ENCODE results near the gene FRA10AC1. TPM values are rescaled to one million over a fixed set of nuclear protein-coding genes. Genes with fewer than 3 reads are reported as not detected.

FRA10AC1 gene
- total RNA-seq = 10 to 100 TPM; 16.1 to 28.0 (median 21.2) TPM
- polyA plus RNA-seq = 17.6 TPM
- long read RNA-seq, donor 1, transcript FRA10AC1-201 (14 exons, 3,089 nt) = major isoform, 46 of 84 reads
- long read RNA-seq, donor 1, partial matches to known transcripts = 31 of 84 reads
- long read RNA-seq, donor 1, other reads (novel, unspliced or antisense) = 7 of 84 reads
- long read RNA-seq, donor 2, transcript FRA10AC1-201 (14 exons, 3,089 nt) = major isoform, 12 of 17 reads
- long read RNA-seq, donor 2, partial matches to known transcripts = 2 of 17 reads
- long read RNA-seq, donor 2, other reads (novel, unspliced or antisense) = 3 of 17 reads
- long read RNA-seq, donor 3, transcript FRA10AC1-201 (14 exons, 3,089 nt) = major isoform, 14 of 21 reads
- long read RNA-seq, donor 3, partial matches to known transcripts = 5 of 21 reads
- long read RNA-seq, donor 3, other reads (novel, unspliced or antisense) = 2 of 21 reads
- long read RNA-seq, donor 4, transcript FRA10AC1-201 (14 exons, 3,089 nt) = major isoform, 19 of 25 reads
- long read RNA-seq, donor 4, partial matches to known transcripts = 0 of 25 reads
- long read RNA-seq, donor 4, other reads (novel, unspliced or antisense) = 6 of 25 reads

DNA sequence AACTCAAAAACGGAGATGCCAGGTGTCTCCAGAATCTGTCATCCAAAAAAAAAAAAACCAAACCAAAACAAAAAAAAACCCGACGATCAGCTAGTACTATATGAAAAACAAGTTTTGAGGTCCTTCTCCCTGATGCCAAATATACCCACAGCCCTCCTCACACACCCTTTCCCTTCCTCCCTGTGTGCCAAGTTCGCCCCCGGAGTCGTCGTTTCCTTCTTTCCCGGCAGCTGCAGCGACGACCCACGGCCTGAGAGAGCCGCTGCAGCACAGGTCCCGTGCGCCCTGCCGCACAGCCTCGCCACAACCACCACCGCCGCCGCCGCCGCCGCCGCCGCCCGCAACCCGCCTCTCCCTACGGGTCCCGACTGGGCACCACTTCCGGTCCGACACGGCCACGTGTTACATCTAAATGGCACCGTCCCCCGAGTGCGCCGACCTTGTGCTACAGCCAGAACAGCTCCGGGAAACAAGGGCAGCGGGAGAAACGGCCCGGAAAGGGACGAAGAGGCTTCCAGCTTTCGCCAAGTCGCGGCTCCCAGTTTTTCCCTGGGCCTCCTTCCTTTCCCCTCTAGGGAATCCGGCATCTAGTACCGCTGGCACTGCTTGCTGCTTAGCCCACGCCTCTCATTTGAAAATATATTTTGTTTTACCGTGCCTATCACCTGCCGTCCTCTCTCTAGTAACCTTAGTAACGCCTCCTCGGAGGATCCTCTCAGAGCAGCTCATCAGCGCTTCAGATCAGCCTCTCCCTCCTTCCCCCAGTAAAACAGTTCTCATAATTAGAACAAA is at the start of gene FRA10AC1:
FRA10AC1 (minus strand) TSS at position 383 of the 792 bp plus-strand sequence. CDS start 2,486 bp downstream, outside the sequence.
- peak; percentile 98 to 100 for ATAC-seq
- H3K4me3 ChIP-seq (ENCODE audit: low read length) = peak within 1 kb of the TSS; percentile 88
- no peaks in the 10 kb centered on the region for H3K27me3 ChIP-seq (ENCODE audit: control insufficient read depth, insufficient read depth)
- H3K9me3 ChIP-seq (ENCODE audit: control insufficient read depth, low read length) = no peaks in the 10 kb centered on the region
- under 1% methylated on average over 52 of the region's 52 CpGs for WGBS
- peak within 1 kb of the TSS; percentile 86 for H3K27ac ChIP-seq (ENCODE audit: low read length)
- no peaks in the 10 kb centered on the region for H3K4me1 ChIP-seq (ENCODE audit: control insufficient read depth, insufficient read depth, low read length)
- peak; percentile 91 to 97 (median 96) for DNase-seq
- intact Hi-C loops (cut with DNase I) = loop anchor here in 3 of 4 donors (5.0 to 10.0 kb wide), 2 partner anchors 110 to 112 kb away; no protein-coding TSS in a partner anchor

- DNase-seq = no peak
- WGBS = 4% methylated on average over 5 of the region's 5 CpGs
- peak; percentile 58 to 74 for ATAC-seq
- intact Hi-C loops (cut with DNase I) = no loop called here
- peak overlapping the region; percentile 12 for H3K4me3 ChIP-seq (ENCODE audit: low read length)
- H3K27me3 ChIP-seq (ENCODE audit: control insufficient read depth, insufficient read depth) = no peaks in the 10 kb centered on the region
- H3K9me3 ChIP-seq (ENCODE audit: control insufficient read depth, low read length) = no peaks in the 10 kb centered on the region
- no peak overlapping the region for H3K27ac ChIP-seq (ENCODE audit: low read length)
- H3K4me1 ChIP-seq (ENCODE audit: control insufficient read depth, insufficient read depth, low read length) = peaks cover 7% of the 10 kb centered on the region
Measured at GRCh38 chr10:93751832-93752231, 49.4 kb upstream of the FRA10AC1 start.

DNA sequence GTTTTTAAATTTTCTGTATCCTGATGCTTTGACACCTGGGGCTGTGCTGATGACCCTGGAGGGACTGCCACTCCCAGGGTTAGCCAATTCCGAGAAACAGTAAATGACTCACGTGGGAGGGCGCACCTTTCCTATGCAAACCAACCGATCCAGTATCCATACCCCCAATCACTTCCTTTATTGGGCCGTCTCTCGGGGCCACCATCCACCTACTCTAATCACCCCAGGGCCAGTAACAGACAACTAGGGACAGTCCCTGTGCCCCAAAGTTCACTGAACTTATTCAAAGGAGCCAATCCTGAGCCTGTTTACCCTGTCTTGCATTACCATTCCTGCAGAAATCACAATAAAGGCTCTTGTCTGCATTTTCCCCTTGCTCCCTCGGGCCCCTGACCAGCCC is 48.7 kb upstream of the FRA10AC1 start:
- Histone ChIP-seq H3K4me1 (ENCODE audit: control insufficient read depth, insufficient read depth, low read length) (peaks cover 7% of the 10 kb centered on the region), H3K4me3 (ENCODE audit: low read length) (no peak overlapping the region), H3K27ac (ENCODE audit: low read length) (no peak overlapping the region), H3K9me3 (ENCODE audit: control insufficient read depth, low read length) (no peaks in the 10 kb centered on the region), H3K27me3 (ENCODE audit: control insufficient read depth, insufficient read depth) (no peaks in the 10 kb centered on the region)
- DNase-seq = no peak
- ATAC-seq = no peak
- intact Hi-C loops (cut with DNase I) = no loop called here
- 47% methylated on average over 7 of the region's 7 CpGs for whole genome bisulfite sequencing

- peaks cover 7% of the 10 kb centered on the region for H3K4me1 ChIP-seq (ENCODE audit: control insufficient read depth, insufficient read depth, low read length)
- no peak overlapping the region for H3K4me3 ChIP-seq (ENCODE audit: low read length)
- peak overlapping the region; percentile 24 for H3K27ac ChIP-seq (ENCODE audit: low read length)
- H3K9me3 ChIP-seq (ENCODE audit: control insufficient read depth, low read length) = no peaks in the 10 kb centered on the region
- intact Hi-C loops (cut with DNase I) = no loop called here
- peak in 1 of 3 donors; percentile 40 for DNase-seq
- WGBS = 27% methylated on average over 5 of the region's 5 CpGs
- peak; percentile 46 to 80 for ATAC-seq
- H3K27me3 ChIP-seq (ENCODE audit: control insufficient read depth, insufficient read depth) = no peaks in the 10 kb centered on the region
Measured at GRCh38 chr10:93749218-93749799, 46.9 kb upstream of the FRA10AC1 start.

DNA sequence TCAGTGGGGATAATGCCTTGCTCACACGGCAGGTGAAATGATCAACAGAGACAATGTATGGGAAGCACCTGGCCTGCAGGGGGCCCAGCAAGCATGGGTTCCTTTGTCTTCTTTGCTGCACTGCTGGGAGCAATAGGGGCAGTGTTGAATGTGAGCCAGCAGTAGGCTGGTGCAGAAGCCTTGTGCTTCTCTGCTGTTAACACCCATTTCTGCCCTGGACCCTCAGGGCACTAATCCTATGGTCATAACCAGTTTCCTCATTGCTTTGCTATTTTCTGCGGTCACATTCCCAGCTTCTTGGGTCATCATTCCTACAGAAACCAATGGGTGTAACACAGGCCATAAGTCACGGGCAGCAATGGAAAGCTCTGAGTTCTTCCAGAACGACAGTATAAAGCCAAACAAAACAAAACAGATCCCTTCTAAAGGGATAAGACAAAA is 44.5 kb upstream of the FRA10AC1 start:
- no peaks in the 10 kb centered on the region for H3K27me3 ChIP-seq (ENCODE audit: control insufficient read depth, insufficient read depth)
- peak overlapping the region; percentile 12 for H3K27ac ChIP-seq (ENCODE audit: low read length)
- 25% methylated on average over 4 of the region's 4 CpGs for WGBS
- peaks cover under 1% of the 10 kb centered on the region for H3K4me1 ChIP-seq (ENCODE audit: control insufficient read depth, insufficient read depth, low read length)
- H3K9me3 ChIP-seq (ENCODE audit: control insufficient read depth, low read length) = no peaks in the 10 kb centered on the region
- DNase-seq (no peak), ATAC-seq (peak; percentile 76 to 77)
- H3K4me3 ChIP-seq (ENCODE audit: low read length) = no peak overlapping the region
- intact Hi-C loops (cut with DNase I) = no loop called here

- DNase-seq = peak in 1 of 3 donors; percentile 35
- H3K4me3 ChIP-seq (ENCODE audit: low read length) = no peak overlapping the region
- no peaks in the 10 kb centered on the region for H3K4me1 ChIP-seq (ENCODE audit: control insufficient read depth, insufficient read depth, low read length)
- ATAC-seq = peak in 1 of 2 donors; percentile 53
- intact Hi-C loops (cut with DNase I) = no loop called here
- WGBS = 44% methylated on average over 9 of the region's 9 CpGs
- no peaks in the 10 kb centered on the region for H3K27me3 ChIP-seq (ENCODE audit: control insufficient read depth, insufficient read depth)
- no peaks in the 10 kb centered on the region for H3K9me3 ChIP-seq (ENCODE audit: control insufficient read depth, low read length)
- H3K27ac ChIP-seq (ENCODE audit: low read length) = no peak overlapping the region
Measured at GRCh38 chr10:93745408-93746065, 43.1 kb upstream of the FRA10AC1 start.

GRCh38 chr10:93742633-93743349 is 40.4 kb upstream of the FRA10AC1 start:
- DNase-seq (no peak), ATAC-seq (no peak)
- no peak overlapping the region for H3K27ac ChIP-seq (ENCODE audit: low read length)
- intact Hi-C loops (cut with DNase I) = no loop called here
- WGBS = 55% methylated on average over 8 of the region's 8 CpGs
- H3K4me1 ChIP-seq (ENCODE audit: control insufficient read depth, insufficient read depth, low read length) = no peaks in the 10 kb centered on the region
- no peaks in the 10 kb centered on the region for H3K9me3 ChIP-seq (ENCODE audit: control insufficient read depth, low read length)
- H3K27me3 ChIP-seq (ENCODE audit: control insufficient read depth, insufficient read depth) = no peaks in the 10 kb centered on the region
- H3K4me3 ChIP-seq (ENCODE audit: low read length) = no peak overlapping the region

DNA sequence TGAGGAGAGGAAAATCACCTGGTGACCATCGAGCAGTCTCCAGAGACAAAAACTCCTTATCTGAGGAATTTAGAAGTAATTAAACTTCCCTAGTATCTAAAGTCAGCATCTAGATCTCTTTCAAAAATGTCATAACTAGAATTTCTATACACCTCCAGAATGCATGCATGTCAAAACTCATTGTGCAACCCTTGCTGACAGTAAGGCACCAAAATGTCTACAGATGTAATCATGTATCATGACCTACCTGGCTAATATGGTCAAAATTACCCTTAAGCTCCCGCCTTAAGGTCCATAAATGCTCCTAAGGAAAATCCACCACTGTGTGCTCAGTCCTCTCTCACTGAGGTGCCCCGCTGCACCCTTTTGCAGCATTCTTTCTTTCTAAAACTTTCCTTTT is 39.0 kb upstream of the FRA10AC1 start:
- Histone ChIP-seq H3K4me1 (ENCODE audit: control insufficient read depth, insufficient read depth, low read length) (no peaks in the 10 kb centered on the region), H3K4me3 (ENCODE audit: low read length) (no peak overlapping the region), H3K9me3 (ENCODE audit: control insufficient read depth, low read length) (no peaks in the 10 kb centered on the region), H3K27me3 (ENCODE audit: control insufficient read depth, insufficient read depth) (no peaks in the 10 kb centered on the region), H3K27ac (ENCODE audit: low read length) (no peak overlapping the region)
- intact Hi-C loops (cut with DNase I) = no loop called here
- 70% methylated on average over 3 of the region's 3 CpGs for WGBS
- DNase-seq (no peak), ATAC-seq (no peak)

GRCh38 chr10:93726024-93726423 is 23.6 kb upstream of the FRA10AC1 start:
- 77% methylated on average over 1 of the region's 1 CpG for WGBS
- no peaks in the 10 kb centered on the region for H3K27me3 ChIP-seq (ENCODE audit: control insufficient read depth, insufficient read depth)
- DNase-seq = no peak

DNA sequence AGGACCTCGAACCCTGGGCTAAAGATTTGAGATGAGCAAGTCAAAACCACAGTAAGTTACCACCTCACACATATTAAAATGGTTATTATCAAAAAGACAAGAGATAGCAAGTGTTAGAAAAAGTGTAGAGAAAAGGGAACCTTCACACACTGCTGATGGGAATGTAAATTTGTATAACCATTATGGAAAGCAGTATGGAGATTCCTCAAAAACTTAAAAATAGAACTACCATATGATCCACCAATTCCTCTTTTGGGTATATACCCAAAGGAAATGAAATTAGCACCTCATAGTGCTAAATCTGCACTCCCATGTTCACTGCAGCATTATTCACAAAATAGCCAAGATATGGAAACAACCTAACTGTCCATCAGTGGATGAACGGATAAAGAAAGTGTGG is 20.8 kb upstream of the FRA10AC1 start:
- intact Hi-C loops (cut with DNase I) = no loop called here
- Histone ChIP-seq H3K4me3 (ENCODE audit: low read length) (no peak overlapping the region), H3K9me3 (ENCODE audit: control insufficient read depth, low read length) (no peaks in the 10 kb centered on the region), H3K27me3 (ENCODE audit: control insufficient read depth, insufficient read depth) (no peaks in the 10 kb centered on the region), H3K27ac (ENCODE audit: low read length) (no peak overlapping the region), H3K4me1 (ENCODE audit: control insufficient read depth, insufficient read depth, low read length) (no peaks in the 10 kb centered on the region)
- DNase-seq = no peak
- ATAC-seq = no peak
- 82% methylated on average over 2 of the region's 2 CpGs for WGBS

More at GRCh38 chr10:93726024-93726423, 23.6 kb upstream of the FRA10AC1 start:
- no peaks in the 10 kb centered on the region for H3K9me3 ChIP-seq (ENCODE audit: control insufficient read depth, low read length)
- H3K27ac ChIP-seq (ENCODE audit: low read length) = no peak overlapping the region
- no peaks in the 10 kb centered on the region for H3K4me1 ChIP-seq (ENCODE audit: control insufficient read depth, insufficient read depth, low read length)
- no peak for ATAC-seq
- intact Hi-C loops (cut with DNase I) = no loop called here
- no peak overlapping the region for H3K4me3 ChIP-seq (ENCODE audit: low read length)
